Measurements from ENCODE around the gene MYOG. TPM values are rescaled to one million over a fixed set of nuclear protein-coding genes. Genes with fewer than 3 reads are reported as not detected.

The MYOG gene
- total RNA-seq, 1 donor from 2014 or later, result not detected

Other genes with a start within 250 kb of the MYOG start
- 9.4 and 11.5 TPM in 2 replicates for gene RABIF, start 196.9 kb downstream of the MYOG start, total RNA-seq
- 33.1 and 34.7 TPM in 2 replicates for gene KLHL12, start 158.8 kb downstream of the MYOG start, total RNA-seq
- gene ADIPOR1, start 127.7 kb downstream of the MYOG start, total RNA-seq, result 82.1 and 113 TPM in 2 replicates
- 24.3 and 32.6 TPM in 2 replicates for gene CYB5R1, start 118.8 kb downstream of the MYOG start, total RNA-seq
- gene TMEM183A, start 78.6 kb downstream of the MYOG start, total RNA-seq, result 97.8 and 113 TPM in 2 replicates
- 0.11 and 0.53 TPM in 2 replicates for gene PPFIA4, start 59.5 kb downstream of the MYOG start, total RNA-seq
- gene ADORA1, start 41.7 kb upstream of the MYOG start, total RNA-seq, result not detected in 2 replicates
- gene MYBPH, start 89.8 kb upstream of the MYOG start, total RNA-seq, result not detected in 2 replicates
- not detected in 2 replicates for gene CHI3L1, start 100.7 kb upstream of the MYOG start, total RNA-seq
- gene CHIT1, start 143.7 kb upstream of the MYOG start, total RNA-seq, result not detected in 2 replicates
- gene BTG2, start 219.5 kb upstream of the MYOG start, total RNA-seq, result 39.5 and 51.9 TPM in 2 replicates

All from pulmonary artery endothelial cell (primary cell).